Measurements from ENCODE around the gene CDK10.

Gene CDK10

GRCh38 chr16:89710709-89711564 is 24.4 kb downstream of the CDK10 start:
- no peak overlapping the region; the same call in 1 of the 2 replicates for H3K27ac ChIP-seq
- TF ChIP-seq ZFX (IDR thresholded peaks at IDR 0.05): no peak
- TF ChIP-seq CTCF (conservative IDR thresholded peaks at IDR 0.05): no peak

DNA sequence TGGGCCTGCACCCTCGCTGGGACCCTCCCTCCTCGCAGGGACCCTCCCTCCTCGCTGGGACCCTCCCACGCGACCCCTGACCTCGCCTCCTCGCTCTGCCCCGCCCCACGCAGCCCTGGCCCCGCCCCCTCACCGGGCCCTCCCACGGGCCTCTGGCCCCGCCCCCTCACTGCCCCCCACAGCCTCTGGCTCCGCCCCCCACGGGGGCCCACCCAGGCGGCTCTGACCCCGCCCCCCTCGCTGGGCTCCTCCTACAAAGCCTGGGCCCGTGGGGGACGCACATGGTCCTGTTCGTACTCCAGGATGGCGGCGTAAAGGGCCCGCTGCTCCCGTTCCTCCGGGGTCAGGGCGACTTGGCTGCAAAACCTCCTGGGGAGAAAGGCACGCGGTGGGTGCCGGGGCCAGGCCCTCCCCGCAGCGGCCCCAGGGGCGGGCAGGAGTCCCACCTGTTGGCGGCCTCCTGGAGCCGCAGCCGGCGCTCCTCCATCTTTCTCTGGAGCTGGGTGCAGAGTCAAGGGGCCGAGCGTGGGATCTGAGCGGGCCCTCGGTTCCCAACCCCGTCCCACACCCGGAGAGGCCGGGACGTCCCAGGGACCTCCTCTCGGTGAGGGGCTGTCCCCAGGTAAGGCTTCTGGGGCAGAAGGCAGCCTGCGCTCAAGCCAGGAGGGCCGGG is 25.2 kb downstream of the CDK10 start:
- peak overlapping the region; percentile 80 for H3K27ac ChIP-seq

GRCh38 chr16:89712274-89712781 is 25.8 kb downstream of the CDK10 start:
- peak overlapping the region; percentile 80 for H3K27ac ChIP-seq
- TF ChIP-seq ZFX (IDR thresholded peaks at IDR 0.05) (no peak), CTCF (conservative IDR thresholded peaks at IDR 0.05) (no peak)

More for the DNA sequence above, 25.2 kb downstream of the CDK10 start:
- TF ChIP-seq ZFX (IDR thresholded peaks at IDR 0.05) (peak; percentile 60; the same call in 1 of the 2 replicates), CTCF (conservative IDR thresholded peaks at IDR 0.05) (no peak)

- TF ChIP-seq CTCF (conservative IDR thresholded peaks at IDR 0.05): no peak
- no peak for TF ChIP-seq ZFX (IDR thresholded peaks at IDR 0.05)
Observed at GRCh38 chr16:89716493-89716892, 30.0 kb downstream of the CDK10 start.

GRCh38 chr16:89716916-89717687 is 30.6 kb downstream of the CDK10 start:
- H3K27ac ChIP-seq: no peak overlapping the region
- TF ChIP-seq CTCF (conservative IDR thresholded peaks at IDR 0.05) (no peak), ZFX (IDR thresholded peaks at IDR 0.05) (no peak)

More at GRCh38 chr16:89716493-89716892, 30.0 kb downstream of the CDK10 start:
- H3K27ac ChIP-seq: no peak overlapping the region

GRCh38 chr16:89717688-89718505 is 31.4 kb downstream of the CDK10 start:
- H3K27ac ChIP-seq: no peak overlapping the region
- TF ChIP-seq ZFX (IDR thresholded peaks at IDR 0.05) (no peak), CTCF (conservative IDR thresholded peaks at IDR 0.05) (no peak)

All from C4-2B (cell line).